Caco-2 (cell line): ENCODE measurements around the gene BAAT. TPM values are rescaled to one million over a fixed set of nuclear protein-coding genes. Genes with fewer than 3 reads are reported as not detected.

Experiments
- BruUV-seq: library from RNA; stranded (reverse); fragments of 400-500 nt; replicated peaks from 2 replicates; lab custom pipeline; 2021; lab: Mats Ljungman, UMichigan
- CTCF ChIA-PET: fragments of 300-600 bp; sonication (Branson Sonifier 250); formaldehyde crosslinking; loops from one replicate; lab custom pipeline; 2022; ENCODE audit warnings: antibody characterized with exemption; lab: Charles Lee
- POLR2A ChIA-PET: fragments of 300-600 bp; sonication (Branson Sonifier 250); formaldehyde crosslinking; loops from one replicate; lab custom pipeline; 2022; ENCODE audit warnings: antibody characterized with exemption; lab: Charles Lee
- DNase-seq, 2 experiments: peaks; one replicate each; pipeline versions ENCODE4 v3.0.0 to v3.0.0-alpha.2; 2020 to 2022
- H3K27me3 ChIP-seq: replicated peaks from 2 replicates; pipeline ENCODE4 v1.6.0; 2011; ENCODE audit warnings: low read length; ENCODE audit not compliant: control insufficient read depth, insufficient read depth
- H3K36me3 ChIP-seq: 2 replicates; pipeline ENCODE4 v1.5.1; 2011; ENCODE audit warnings: low read length; ENCODE audit not compliant: control insufficient read depth, insufficient read depth
- H3K4me1 ChIP-seq: fragments of 250-450 bp; sonication (Bioruptor Pico); 2 replicates; pipeline ENCODE4 v1.5.1; 2020; ENCODE audit warnings: mild to moderate bottlenecking
- H3K4me3 ChIP-seq: 2 replicates; pipeline ENCODE4 v1.5.1; 2011; ENCODE audit warnings: low read depth, mild to moderate bottlenecking, control low read depth, low read length
- H3K9me3 ChIP-seq: fragments of 250-450 bp; sonication (Bioruptor Pico); 2 replicates; pipeline ENCODE4 v1.5.1; 2020; ENCODE audit warnings: mild to moderate bottlenecking, moderate library complexity
- H3K27ac Mint-ChIP-seq: one replicate; pipeline ENCODE4 v1.8.0; 2022; ENCODE audit warnings: mixed read lengths; ENCODE audit not compliant: unreplicated experiment
- H3K27me3 Mint-ChIP-seq: one replicate; pipeline ENCODE4 v1.8.0; 2022; ENCODE audit warnings: mixed read lengths; ENCODE audit not compliant: insufficient read depth, unreplicated experiment
- H3K36me3 Mint-ChIP-seq: one replicate; pipeline ENCODE4 v1.8.0; 2022; ENCODE audit warnings: mild to moderate bottlenecking, mixed read lengths; ENCODE audit not compliant: insufficient read depth, unreplicated experiment
- H3K4me1 Mint-ChIP-seq: one replicate; pipeline ENCODE4 v1.8.0; 2022; ENCODE audit warnings: low read depth, mixed read lengths; ENCODE audit not compliant: unreplicated experiment
- H3K4me3 Mint-ChIP-seq: one replicate; pipeline ENCODE4 v1.8.0; 2022; ENCODE audit warnings: mild to moderate bottlenecking, moderate library complexity, mixed read lengths; ENCODE audit not compliant: unreplicated experiment
- H3K9me3 Mint-ChIP-seq: one replicate; pipeline ENCODE4 v1.8.0; 2022; ENCODE audit warnings: mixed read lengths; ENCODE audit not compliant: unreplicated experiment
- intact Hi-C: fragments of 100-400 bp; cut with micrococcal nuclease; formaldehyde crosslinking; loops from one replicate; pipeline ENCODE4 v1.10.0; 2022; ENCODE audit not compliant: unreplicated experiment
- total RNA-seq: library from RNA; stranded (reverse); gene quantifications from 2 replicates; pipeline ENCODE4 v1.2.3, GENCODE V29; 2022
- TF ChIP-seq, protein P1 (sequence below), 2 experiments: fragments of 200-600 bp in 1 of 2; IDR thresholded peaks; 1 replicate in 1 of 2; 2 replicates in 1 of 2; pipeline versions ENCODE4 v1.5.1 to v1.8.0; 2011 to 2022; ENCODE audit warnings: antibody characterized with exemption in 1 of 2, control low read depth in 1 of 2, inconsistent platforms in 1 of 2, low read depth in 1 of 2, low read length in 1 of 2, mild to moderate bottlenecking in 1 of 2, moderate library complexity in 1 of 2; ENCODE audit not compliant: insufficient read depth in 1 of 2, severe bottlenecking in 1 of 2, unreplicated experiment in 1 of 2

Gene BAAT
- total RNA-seq, 1 experiment from 2014 or later, result 1.1 TPM

DNA sequence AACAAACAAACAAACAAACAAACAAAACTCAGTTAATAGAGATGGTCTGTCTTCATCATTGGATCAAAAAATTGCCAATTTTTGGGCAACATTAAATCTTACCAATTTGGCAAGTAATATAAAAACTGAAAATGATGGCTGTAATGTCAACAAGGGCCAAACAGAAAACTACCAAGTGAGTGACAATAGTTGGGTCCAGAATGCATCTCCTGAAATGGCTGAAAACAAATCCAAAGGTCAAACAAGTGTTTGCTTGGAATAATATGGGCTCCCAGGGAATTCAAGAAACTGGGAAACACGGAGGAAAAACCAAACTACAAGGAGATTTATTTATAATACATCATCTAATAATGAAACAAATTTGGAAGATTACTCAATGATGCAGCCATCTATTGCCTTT is 25.1 kb downstream of the BAAT start:
- Mint-ChIP-seq H3K36me3 (no peaks in the 10 kb centered on the region), H3K9me3 (peaks cover 8% of the 10 kb centered on the region), H3K4me1 (peaks cover 5% of the 10 kb centered on the region), H3K27ac (no peak overlapping the region), H3K27me3 (no peaks in the 10 kb centered on the region), H3K4me3 (no peak overlapping the region)
- TF ChIP-seq, protein P1, sequence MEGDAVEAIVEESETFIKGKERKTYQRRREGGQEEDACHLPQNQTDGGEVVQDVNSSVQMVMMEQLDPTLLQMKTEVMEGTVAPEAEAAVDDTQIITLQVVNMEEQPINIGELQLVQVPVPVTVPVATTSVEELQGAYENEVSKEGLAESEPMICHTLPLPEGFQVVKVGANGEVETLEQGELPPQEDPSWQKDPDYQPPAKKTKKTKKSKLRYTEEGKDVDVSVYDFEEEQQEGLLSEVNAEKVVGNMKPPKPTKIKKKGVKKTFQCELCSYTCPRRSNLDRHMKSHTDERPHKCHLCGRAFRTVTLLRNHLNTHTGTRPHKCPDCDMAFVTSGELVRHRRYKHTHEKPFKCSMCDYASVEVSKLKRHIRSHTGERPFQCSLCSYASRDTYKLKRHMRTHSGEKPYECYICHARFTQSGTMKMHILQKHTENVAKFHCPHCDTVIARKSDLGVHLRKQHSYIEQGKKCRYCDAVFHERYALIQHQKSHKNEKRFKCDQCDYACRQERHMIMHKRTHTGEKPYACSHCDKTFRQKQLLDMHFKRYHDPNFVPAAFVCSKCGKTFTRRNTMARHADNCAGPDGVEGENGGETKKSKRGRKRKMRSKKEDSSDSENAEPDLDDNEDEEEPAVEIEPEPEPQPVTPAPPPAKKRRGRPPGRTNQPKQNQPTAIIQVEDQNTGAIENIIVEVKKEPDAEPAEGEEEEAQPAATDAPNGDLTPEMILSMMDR (IDR thresholded peaks at IDR 0.05; ENCODE audit: insufficient read depth in 1 of 2, low read depth in 1 of 2, low read length in 1 of 2, severe bottlenecking in 1 of 2, unreplicated experiment in 1 of 2), result no peak
- DNase-seq, result no peak
- intact Hi-C loops, result no loop called here
- peaks cover 15% of the 10 kb centered on the region for H3K9me3 ChIP-seq
- H3K27me3 ChIP-seq, result no peaks in the 10 kb centered on the region
- no peaks in the 10 kb centered on the region for H3K36me3 ChIP-seq
- CTCF ChIA-PET, result no interaction called here
- no TSS peak for BruUV-seq
- peaks cover 13% of the 10 kb centered on the region for H3K4me1 ChIP-seq
- POLR2A ChIA-PET, result no interaction called here
- H3K4me3 ChIP-seq, result no peak overlapping the region

DNA sequence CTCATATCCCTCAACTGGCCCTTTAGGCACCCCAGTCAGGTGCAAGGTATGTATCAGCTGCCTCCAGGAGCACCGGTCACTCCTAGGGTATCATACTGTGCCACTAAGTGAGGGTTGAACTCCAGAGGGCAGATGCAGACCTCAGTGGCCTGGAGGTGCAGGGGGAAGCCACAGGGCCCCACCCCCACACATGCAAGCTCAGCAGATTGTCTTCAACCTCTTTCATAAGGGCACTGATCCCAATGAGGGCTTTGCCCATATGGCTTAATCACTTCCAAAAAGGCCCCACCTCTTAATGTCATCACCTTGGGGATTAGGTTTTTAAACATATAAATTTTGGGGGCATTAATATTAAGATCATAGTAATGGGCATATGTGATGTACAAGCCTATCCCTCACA is 28.2 kb downstream of the BAAT start:
- TF ChIP-seq, protein P1 (IDR thresholded peaks at IDR 0.05; ENCODE audit: insufficient read depth in 1 of 2, low read depth in 1 of 2, low read length in 1 of 2, severe bottlenecking in 1 of 2, unreplicated experiment in 1 of 2), result no peak
- no peak overlapping the region for H3K4me3 Mint-ChIP-seq
- H3K36me3 ChIP-seq, result no peaks in the 10 kb centered on the region
- no TSS peak for BruUV-seq
- intact Hi-C loops, result no loop called here
- ChIA-PET POLR2A (no interaction called here), CTCF (no interaction called here)
- no peak overlapping the region for H3K4me3 ChIP-seq
- peaks cover 33% of the 10 kb centered on the region for H3K4me1 ChIP-seq
- H3K9me3 Mint-ChIP-seq, result peaks cover 18% of the 10 kb centered on the region
- H3K9me3 ChIP-seq, result peaks cover 23% of the 10 kb centered on the region
- peaks cover 6% of the 10 kb centered on the region for H3K36me3 Mint-ChIP-seq
- no peak for DNase-seq
- H3K27me3 Mint-ChIP-seq, result no peaks in the 10 kb centered on the region
- H3K27ac Mint-ChIP-seq, result no peak overlapping the region
- H3K4me1 Mint-ChIP-seq, result peaks cover 19% of the 10 kb centered on the region
- no peaks in the 10 kb centered on the region for H3K27me3 ChIP-seq

DNA sequence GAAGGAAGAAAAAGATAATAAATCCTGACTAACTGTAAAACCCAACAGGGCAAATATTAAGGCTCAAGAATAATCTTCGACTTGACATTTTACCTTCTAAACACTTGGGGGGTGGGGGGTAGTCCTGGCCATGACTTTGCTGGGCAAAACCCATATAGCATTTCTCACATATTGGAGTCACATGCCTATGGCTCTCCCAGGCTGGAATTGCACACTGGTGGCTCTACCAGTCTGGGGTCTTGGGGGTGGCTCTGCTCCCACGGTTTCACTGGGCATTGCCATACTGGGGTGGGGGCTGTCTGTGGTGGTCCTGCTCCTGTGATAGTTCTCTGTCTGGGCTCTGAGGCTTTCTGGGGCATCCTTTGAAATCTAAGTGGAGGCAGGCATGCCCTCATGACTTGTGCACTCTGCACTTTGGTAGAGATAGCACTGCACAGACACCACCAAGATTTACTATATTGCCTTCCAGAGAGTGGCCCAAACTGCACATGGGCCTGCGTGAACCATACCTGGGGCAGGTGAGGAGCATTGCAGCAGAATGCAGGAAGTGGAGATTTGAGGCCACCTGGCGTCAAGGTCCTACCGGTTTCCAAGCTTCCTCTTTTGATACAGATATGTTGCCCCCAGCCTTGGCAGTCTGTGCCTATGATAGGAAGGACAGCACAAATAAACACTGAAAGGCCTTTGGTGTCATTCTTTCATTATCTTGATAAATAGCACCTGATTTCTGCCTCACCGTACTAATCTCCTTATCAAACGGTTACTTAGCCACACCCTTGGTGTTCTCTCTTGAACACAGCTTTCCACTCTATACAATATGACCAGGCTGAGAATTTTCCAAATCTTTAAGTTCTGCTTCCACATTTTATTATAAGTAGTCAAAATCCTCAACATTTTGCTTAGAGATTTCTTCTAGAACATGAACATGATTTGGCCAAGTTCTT is 29.8 kb downstream of the BAAT start:
- POLR2A ChIA-PET, result interaction anchor here (1.1 kb wide), 1 partner anchor 43 kb away, joined by 6 read pairs; the partner anchor contains the start of genes MRPL50 and ZNF189
- H3K27me3 ChIP-seq, result no peaks in the 10 kb centered on the region
- H3K9me3 ChIP-seq, result peaks cover 23% of the 10 kb centered on the region
- CTCF ChIA-PET, result interaction anchor here (0.9 kb wide), 1 partner anchor 236 kb away, joined by 3 read pairs; no protein-coding TSS in a partner anchor
- H3K4me1 ChIP-seq, result peaks cover 39% of the 10 kb centered on the region
- H3K4me3 ChIP-seq, result no peak overlapping the region
- peak in 1 of 2 experiments; percentile 49 for DNase-seq
- Mint-ChIP-seq H3K9me3 (peaks cover 18% of the 10 kb centered on the region), H3K4me3 (peak overlapping the region; percentile 63), H3K27ac (peak overlapping the region; percentile 87), H3K36me3 (peaks cover 6% of the 10 kb centered on the region), H3K4me1 (peaks cover 19% of the 10 kb centered on the region), H3K27me3 (no peaks in the 10 kb centered on the region)
- no peaks in the 10 kb centered on the region for H3K36me3 ChIP-seq
- TF ChIP-seq, protein P1 (IDR thresholded peaks at IDR 0.05; ENCODE audit: insufficient read depth in 1 of 2, low read depth in 1 of 2, low read length in 1 of 2, severe bottlenecking in 1 of 2, unreplicated experiment in 1 of 2), result no peak
- intact Hi-C loops, result loop anchor here (1.0 kb wide), 3 partner anchors 11 to 33 kb away; no protein-coding TSS in a partner anchor
- BruUV-seq, result TSS peak; percentile 76
